ENCODE data around the gene ADK.

- TF ChIP-seq CTCF (IDR thresholded peaks at IDR 0.05; ENCODE audit: insufficient read depth, low read depth, low read length) (no peak), EZH2 (IDR thresholded peaks at IDR 0.05; ENCODE audit: insufficient read depth, low read length) (no peak)
Measured at GRCh38 chr10:74600170-74600569, 449.1 kb downstream of the ADK start.
